ENCODE data around the gene SPC25.
"Not testable (repeated sequence)": the region's sequence is repeated elsewhere in the genome, so short reads cannot be mapped to it uniquely, and the experiment has no call there.

Gene SPC25

GRCh38 chr2:168901003-168901402 is 10.8 kb upstream of the SPC25 start, which contains the start of gene G6PC2:
Gene G6PC2 (plus strand): TSS chr2:168901291. CDS start chr2:168901332, 41 bp downstream.
- DNase-seq: no peak

DNA sequence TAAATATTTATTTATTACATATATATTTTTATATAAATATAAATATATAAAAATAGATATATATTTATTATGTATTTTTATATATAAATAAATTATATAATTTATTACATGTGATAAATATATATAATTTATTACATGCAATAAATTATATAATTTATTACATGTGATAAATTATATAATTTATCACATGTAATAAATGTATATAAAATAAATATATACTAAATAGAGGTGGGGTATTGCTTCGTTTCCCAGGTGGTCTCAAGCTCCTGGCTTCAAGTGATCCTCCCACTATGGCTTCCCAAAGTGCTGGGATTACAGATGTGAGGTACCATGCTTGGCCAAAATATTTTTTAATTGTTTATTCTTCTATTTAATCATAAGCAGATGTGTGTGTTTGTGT is 7.2 kb upstream of the SPC25 start:
- DNase-seq: no peak

GRCh38 chr2:168896783-168897182 is 6.6 kb upstream of the SPC25 start:
- DNase-seq: no peak

DNA sequence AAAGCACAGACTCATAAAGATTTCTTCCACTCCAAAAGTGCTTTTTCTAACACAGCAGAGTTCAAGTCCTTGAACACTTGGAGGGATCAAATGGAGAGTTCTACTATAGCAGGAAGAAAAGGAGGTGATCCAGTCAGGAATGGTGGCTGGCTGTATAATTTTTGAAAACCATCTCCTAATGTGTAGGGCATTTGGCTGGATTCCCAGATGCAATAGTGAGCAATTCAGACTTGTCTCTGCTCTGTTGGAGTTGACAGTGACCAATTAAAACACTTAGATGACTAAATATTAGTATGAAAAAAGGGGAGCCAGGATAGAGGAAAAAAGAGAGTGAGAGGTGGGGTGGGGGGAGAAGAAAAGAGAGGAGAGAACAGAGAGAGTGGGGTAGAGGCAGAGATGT is 5.5 kb upstream of the SPC25 start:
- no peak for DNase-seq

GRCh38 chr2:168894720-168895119 is 4.5 kb upstream of the SPC25 start:
- DNase-seq: no peak

DNA sequence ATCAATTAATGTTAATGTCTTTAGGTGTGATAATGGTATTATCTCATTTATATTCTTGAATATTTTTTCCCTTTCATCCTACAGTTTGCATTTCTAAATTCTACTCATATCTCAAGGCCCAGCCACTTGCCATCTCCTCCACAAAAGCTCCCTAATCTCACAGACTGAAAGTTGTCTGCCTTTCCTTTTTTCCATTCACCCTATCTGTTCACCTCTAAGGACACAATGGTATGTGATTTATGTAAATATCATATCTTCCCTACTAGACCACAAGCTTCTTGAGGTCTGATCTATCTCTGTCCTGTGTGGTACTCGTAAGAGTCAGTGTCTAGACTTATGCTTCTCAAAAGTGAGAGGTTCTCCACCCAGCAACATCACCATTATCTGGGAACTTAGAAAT is 3.9 kb upstream of the SPC25 start:
- DNase-seq: no peak

DNA sequence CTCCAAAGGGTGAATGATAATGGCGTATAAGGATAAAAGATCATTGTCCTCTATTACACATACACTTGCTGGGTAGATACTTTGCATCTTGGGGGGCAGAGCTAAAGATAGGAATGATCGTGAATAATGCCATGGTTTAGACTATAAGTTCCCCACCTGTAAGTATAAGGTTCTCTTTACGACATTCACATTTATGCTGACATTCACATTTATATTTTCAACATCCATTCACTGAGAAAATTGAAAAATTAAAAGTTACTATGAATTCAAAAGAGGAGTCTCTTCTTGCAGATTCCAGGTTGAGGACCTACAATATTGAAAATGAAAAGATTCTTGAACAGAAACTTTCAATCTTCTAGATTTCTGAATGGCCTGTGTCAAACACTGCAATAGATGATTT is 2.1 kb upstream of the SPC25 start:
- DNase-seq: no peak

DNA sequence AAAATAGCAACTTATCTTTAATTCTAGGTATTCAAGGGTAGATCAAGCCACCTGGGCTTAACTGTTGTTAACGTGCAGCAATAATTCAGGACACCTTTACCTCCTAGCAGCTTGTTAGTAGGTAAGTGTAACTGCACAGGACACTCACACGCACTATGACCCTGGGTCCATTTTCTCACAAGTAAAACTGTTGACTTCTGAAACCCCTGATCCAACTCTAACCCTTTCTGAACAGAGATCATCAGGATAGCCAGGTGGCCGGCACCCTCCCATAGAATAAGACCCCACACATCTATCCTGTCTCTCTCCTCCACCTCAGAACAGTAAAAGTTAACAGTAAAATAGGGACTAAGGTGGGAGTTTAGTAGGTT is 610 bp downstream of the SPC25 start:
- DNase-seq: no peak

DNA sequence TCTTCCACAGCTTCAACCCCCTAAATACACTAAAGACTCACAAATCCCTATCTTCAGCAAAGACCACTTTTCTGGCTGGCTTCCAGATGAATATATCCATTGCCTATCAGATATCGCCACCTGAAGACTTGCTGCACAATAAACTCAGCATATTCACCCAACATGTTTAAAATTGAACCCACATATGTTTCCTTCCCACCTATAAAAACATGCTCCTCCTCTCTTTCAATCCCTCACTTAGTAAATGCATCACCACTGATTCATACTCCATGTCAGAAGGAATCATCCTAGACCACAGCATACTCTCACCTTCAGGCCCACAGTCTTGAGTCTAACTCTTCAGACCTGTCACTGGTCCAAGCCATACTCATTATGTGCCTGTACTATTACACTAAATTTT is 5.3 kb downstream of the SPC25 start:
- DNase-seq: no peak

DNA sequence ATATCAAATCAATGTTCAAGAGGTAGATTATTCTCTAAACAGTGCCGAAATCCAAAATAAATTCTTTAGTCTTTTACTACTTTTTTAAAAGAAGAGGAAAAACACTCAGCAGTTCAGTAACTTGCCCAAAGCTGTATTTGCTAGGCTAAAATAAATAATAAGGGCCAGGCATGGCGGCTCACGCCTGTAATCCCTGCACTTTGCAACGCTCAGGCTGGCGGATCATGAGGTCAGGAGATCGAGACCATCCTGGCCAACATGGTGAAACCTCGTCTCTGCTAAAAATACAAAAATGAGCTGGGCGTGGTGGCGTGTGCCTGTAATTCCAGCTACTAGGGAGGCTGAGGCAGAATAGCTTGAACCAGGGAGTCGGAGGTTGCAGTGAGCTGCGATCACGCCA is 8.1 kb downstream of the SPC25 start:
- not testable (repeated sequence) for DNase-seq

- no peak for DNase-seq
Measured at GRCh38 chr2:168874368-168875054, 15.7 kb downstream of the SPC25 start.

DNA sequence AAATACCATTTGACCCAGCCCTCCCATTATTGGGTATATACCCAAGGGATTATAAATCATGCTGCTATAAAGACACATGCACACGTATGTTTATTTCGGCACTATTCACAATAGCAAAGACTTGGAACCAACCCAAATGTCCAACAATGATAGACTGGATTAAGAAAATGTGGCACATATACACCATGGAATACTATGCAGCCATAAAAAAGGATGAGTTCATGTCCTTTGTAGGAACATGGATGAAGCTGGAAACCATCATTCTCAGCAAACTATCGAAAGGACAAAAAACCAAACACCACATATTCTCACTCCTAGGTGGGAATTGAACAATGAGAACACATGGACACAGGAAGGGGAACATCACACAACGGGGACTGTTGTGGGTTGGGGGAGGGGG is 19.4 kb downstream of the SPC25 start:
- not testable (repeated sequence) for DNase-seq

GRCh38 chr2:168870369-168870768 is 19.9 kb downstream of the SPC25 start:
- DNase-seq: not testable (repeated sequence)

DNA sequence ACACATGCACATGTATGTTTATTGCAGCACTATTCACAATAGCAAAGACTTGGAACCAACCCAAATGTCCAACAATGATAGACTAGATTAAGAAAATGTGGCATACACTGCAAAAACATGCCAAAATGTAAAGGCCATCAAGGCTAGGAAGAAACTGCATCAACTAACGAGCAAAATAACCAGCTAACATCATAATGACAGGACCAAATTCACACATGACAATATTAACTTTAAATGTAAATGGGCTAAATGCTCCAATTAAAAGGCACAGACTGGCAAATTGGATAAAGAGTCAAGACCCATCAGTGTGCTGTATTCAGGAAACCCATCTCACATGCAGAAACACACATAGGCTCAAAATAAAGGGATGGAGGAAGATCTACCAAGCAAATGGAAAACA is 23.1 kb downstream of the SPC25 start:
- DNase-seq: not testable (repeated sequence)

- no peak for DNase-seq
Measured at GRCh38 chr2:168858146-168858545, 32.1 kb downstream of the SPC25 start.

DNA sequence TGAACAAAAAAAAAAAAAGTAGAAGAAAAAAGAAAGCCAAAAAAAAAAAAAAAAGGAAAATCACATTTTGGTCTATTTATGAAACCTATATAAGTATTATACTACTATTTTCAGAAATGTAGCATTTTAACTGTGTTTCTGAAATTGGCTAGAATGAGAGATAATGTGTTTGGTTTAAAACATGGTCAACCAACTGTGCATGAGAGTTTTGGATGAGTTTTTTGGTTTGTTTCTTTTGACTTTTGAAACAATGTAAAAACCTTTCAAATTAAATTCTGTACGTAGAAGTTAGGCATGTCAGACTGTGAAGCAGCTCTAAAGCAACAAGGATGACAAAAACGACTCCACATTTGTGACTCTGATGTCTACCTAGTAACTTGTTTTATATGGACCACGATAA is 34.6 kb downstream of the SPC25 start:
- no peak for DNase-seq

- DNase-seq: no peak
Measured at GRCh38 chr2:168854651-168855050, 35.6 kb downstream of the SPC25 start.

DNA sequence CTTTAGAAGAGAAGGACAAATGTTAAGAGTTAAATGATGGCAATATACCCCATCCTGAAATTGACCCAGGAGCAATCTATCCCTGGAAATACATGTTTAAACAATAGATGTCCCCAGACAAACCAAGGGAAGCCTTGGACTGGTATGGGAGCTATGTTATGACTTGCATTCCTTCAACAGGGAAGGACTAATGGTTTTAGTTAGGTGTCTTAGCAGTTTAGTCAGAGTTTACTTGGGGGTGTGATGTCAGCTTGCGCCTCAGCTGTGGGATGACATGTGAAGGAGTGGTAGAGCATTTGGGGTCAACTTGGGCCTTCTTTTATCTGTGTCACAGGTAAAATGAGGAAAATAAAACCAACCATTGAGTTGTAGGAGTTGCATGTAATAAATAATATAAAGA is 36.8 kb downstream of the SPC25 start:
- DNase-seq: no peak

DNA sequence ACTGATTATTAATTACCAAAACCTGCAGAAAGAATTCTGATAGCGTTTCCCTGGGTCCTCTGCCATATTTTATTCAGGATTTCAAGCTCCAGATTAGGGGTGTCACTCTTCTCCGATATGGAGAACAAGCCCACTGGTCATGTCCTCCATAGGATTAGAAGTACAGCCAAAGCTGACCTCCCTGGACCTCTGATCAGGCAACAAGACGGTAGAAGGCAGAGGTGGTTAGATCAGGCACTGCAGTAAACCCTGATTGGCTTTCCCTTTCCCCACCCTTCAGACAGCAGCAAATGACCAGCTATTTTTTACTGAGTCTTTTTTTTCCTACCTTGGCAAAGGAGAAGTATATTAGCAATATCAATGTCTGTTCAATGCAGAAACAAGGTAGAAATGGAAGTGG is 37.7 kb downstream of the SPC25 start:
- no peak for DNase-seq

- DNase-seq: no peak
Measured at GRCh38 chr2:168851674-168852320, 38.4 kb downstream of the SPC25 start.

DNA sequence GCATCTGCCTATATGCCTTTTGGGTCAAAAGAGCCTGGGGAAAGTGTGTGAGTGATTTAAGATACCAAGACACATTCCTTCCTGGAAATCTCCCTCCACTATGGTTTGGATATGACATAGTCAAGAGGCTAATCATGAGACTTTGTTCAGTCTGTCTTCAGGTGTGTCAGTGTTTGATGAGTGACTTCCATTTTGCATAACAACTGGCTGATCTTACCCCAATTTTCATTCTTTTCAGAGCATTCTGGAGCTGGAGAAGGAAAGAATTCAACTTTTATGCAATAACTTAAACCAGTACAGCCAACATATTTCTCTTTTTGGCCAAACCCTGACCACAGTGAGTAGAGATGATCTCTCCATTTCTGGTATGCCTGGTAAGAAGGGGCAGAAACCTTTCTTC is 39.4 kb downstream of the SPC25 start:
- no peak for DNase-seq

DNA sequence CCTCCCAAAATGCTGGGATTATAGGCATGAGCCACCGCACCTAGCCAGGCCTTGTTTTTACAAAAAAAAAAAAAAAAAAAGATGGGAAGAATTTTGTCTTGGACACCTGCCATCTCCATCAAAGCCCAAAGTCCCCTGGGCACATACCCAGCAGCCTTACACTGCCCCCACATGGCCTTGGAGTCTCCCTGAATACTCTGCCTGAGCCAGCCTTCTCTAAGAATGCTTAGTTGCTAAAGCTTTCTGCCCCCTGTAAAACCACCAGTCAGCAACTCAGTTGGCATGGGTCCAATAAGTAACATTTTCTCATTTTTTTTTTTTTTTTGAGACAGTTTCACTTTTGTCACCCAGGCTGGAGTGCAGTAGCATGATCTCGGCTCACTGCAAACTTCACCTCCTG is 40.6 kb downstream of the SPC25 start:
- DNase-seq: peak; percentile 30

DNA sequence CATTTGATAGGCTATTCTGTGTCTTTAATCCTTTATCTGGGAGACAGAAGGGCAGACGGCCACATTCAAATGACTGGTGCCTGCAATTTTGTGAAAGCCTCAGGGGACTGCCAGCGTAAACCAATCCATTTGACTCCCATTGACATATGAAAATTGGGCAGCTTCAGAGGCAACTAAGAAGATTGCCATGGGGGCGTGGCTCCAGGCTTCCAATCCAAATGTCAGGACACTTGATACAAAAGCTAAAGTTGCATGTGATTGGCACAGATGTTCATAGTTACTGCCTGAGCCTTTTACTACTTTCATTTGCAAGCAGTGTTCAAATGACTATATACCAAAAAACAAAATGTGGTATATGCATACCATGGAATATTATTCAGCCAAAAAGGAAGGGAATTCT is 42.0 kb downstream of the SPC25 start:
- DNase-seq: no peak

GRCh38 chr2:168843253-168843652 is 47.0 kb downstream of the SPC25 start:
- no peak for DNase-seq

- peak; percentile 61 for DNase-seq
Measured at GRCh38 chr2:168841445-168841844, 48.8 kb downstream of the SPC25 start.

Measured in NCI-H1092 (cell line).